Measurements from ENCODE around the gene TAF13. TPM values are rescaled to one million over a fixed set of nuclear protein-coding genes. Genes with fewer than 3 reads are reported as not detected.

The TAF13 gene
- total RNA-seq, 1 experiment from 2014 or later: 58.8 TPM

DNA sequence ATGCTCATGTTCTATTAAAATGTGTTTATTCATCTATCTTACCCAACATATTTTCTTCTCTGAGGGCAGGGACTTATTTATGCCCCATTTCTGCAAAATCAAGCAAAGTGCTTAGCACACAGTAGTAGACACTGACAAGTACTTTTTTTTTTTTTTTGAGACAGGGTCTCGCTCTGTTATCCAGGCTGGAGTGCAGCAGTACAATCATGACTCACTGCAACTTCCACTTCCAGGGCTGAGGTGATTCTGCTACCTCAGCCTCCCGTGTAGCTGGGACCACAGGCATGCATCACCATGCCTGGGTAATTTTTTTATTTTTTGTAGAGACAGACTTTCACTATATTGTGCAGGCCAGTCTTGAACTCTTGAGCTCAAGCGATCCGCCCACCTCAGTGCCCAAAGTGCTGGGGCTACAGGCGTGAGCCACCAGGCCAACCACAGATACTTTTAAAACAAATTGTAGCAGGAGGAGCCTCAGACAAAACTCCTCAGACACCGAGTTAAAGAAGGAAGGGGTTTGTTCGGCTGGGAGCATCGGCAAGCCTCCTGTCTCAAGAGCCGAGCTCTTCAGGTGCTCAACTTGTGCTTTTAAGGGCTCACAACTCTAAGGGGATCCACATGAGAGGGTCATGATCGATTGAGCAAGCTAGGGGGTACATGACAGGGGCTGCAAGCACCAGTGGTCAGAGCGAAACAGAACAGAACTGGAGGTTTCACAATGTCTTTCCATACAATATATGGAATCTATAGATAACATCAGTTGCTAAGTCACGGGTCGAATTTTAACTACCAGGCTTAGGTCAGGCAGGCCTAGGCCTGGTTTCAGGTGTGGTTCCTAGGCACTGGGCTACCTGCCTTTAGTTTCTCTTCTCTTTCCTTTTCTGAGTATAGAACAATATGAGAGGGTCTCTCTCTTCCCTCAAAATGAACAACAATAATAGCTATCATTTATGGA lies 9.0 kb upstream of the TAF13 start:
- Histone ChIP-seq H3K4me3 (ENCODE audit: low read depth, low read length, poor library complexity, severe bottlenecking) (no peak overlapping the region), H3K27ac (ENCODE audit: low read depth, low read length, poor library complexity, severe bottlenecking) (no peak overlapping the region), H3K4me1 (ENCODE audit: insufficient read depth, low read length, poor library complexity, severe bottlenecking) (no peaks in the 10 kb centered on the region), H3K27me3 (replicated peaks; ENCODE audit: insufficient read depth, low read depth, low read length, poor library complexity) (no peaks in the 10 kb centered on the region), H3K36me3 (ENCODE audit: insufficient read depth, low read length, poor library complexity, severe bottlenecking) (no peaks in the 10 kb centered on the region), H3K9me3 (ENCODE audit: low read depth, low read length, poor library complexity, severe bottlenecking) (no peaks in the 10 kb centered on the region)
- intact Hi-C loops (cut with micrococcal nuclease; ENCODE audit: unreplicated experiment): no loop called here
- no peak for DNase-seq (ENCODE audit: low spot score)
- CTCF ChIA-PET: no interaction called here
- POLR2A ChIA-PET (ENCODE audit: low non-redundant PET): interaction anchor here (0.8 kb wide), 1 partner anchor 535 kb away, joined by 3 read pairs; no protein-coding TSS in a partner anchor
- TF ChIP-seq EZH2 (IDR thresholded peaks at IDR 0.05; ENCODE audit: borderline replicate concordance, low read depth, low read length, poor library complexity, severe bottlenecking): no peak
- TF ChIP-seq, protein P1, sequence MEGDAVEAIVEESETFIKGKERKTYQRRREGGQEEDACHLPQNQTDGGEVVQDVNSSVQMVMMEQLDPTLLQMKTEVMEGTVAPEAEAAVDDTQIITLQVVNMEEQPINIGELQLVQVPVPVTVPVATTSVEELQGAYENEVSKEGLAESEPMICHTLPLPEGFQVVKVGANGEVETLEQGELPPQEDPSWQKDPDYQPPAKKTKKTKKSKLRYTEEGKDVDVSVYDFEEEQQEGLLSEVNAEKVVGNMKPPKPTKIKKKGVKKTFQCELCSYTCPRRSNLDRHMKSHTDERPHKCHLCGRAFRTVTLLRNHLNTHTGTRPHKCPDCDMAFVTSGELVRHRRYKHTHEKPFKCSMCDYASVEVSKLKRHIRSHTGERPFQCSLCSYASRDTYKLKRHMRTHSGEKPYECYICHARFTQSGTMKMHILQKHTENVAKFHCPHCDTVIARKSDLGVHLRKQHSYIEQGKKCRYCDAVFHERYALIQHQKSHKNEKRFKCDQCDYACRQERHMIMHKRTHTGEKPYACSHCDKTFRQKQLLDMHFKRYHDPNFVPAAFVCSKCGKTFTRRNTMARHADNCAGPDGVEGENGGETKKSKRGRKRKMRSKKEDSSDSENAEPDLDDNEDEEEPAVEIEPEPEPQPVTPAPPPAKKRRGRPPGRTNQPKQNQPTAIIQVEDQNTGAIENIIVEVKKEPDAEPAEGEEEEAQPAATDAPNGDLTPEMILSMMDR (conservative IDR thresholded peaks at IDR 0.05; ENCODE audit: low read depth, low read length): no peak
- BruUV-seq (replicated peaks): no TSS peak

DNA sequence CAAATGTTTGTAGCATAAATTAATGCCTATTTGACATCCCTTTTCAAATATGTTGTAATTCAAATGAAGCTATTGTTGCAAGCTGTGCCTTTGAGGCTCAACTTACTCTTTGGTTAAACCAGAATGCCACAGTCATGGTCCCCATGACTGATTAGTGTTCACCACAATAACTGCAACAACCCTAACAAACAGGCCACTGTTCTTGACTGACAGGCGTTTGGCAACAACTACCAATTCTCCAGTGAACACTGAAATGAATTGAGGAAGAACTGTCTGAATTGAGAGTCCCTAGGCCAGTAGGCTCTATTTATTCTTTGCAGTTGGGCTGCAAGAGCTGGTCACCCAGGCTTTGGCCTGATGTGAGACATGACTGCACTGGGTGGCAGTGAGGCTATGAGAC lies 8.1 kb upstream of the TAF13 start:
- Histone ChIP-seq H3K9me3 (ENCODE audit: low read depth, low read length, poor library complexity, severe bottlenecking) (no peaks in the 10 kb centered on the region), H3K27ac (ENCODE audit: low read depth, low read length, poor library complexity, severe bottlenecking) (no peak overlapping the region), H3K36me3 (ENCODE audit: insufficient read depth, low read length, poor library complexity, severe bottlenecking) (no peaks in the 10 kb centered on the region), H3K27me3 (replicated peaks; ENCODE audit: insufficient read depth, low read depth, low read length, poor library complexity) (no peaks in the 10 kb centered on the region), H3K4me3 (ENCODE audit: low read depth, low read length, poor library complexity, severe bottlenecking) (no peak overlapping the region), H3K4me1 (ENCODE audit: insufficient read depth, low read length, poor library complexity, severe bottlenecking) (no peaks in the 10 kb centered on the region)
- BruUV-seq (replicated peaks): no TSS peak
- no peak for DNase-seq (ENCODE audit: low spot score)
- ChIA-PET POLR2A (ENCODE audit: low non-redundant PET) (no interaction called here), CTCF (no interaction called here)
- intact Hi-C loops (cut with micrococcal nuclease; ENCODE audit: unreplicated experiment): no loop called here
- TF ChIP-seq EZH2 (IDR thresholded peaks at IDR 0.05; ENCODE audit: borderline replicate concordance, low read depth, low read length, poor library complexity, severe bottlenecking): no peak
- TF ChIP-seq, protein P1 (conservative IDR thresholded peaks at IDR 0.05; ENCODE audit: low read depth, low read length): no peak

DNA sequence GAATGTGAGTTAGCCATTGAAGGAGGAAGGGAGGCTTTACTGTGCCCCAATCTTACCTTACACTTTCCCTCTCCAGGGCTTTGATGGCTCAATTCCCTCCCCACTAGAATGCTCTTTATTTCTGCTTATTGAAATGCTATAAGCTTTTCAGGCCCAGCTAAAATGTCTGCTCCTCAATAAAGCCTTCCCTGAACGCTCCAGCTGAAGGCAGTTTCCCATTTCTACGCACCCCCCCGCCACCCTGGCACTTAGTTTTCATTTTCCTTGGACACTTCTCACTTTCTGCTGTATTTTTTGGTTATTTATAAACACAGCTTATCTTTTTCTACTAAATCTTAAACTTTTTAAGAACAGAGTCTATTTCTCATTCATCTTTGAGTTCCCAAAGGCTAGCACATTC lies 7.7 kb upstream of the TAF13 start:
- H3K27me3 ChIP-seq (replicated peaks; ENCODE audit: insufficient read depth, low read depth, low read length, poor library complexity): no peaks in the 10 kb centered on the region
- intact Hi-C loops (cut with micrococcal nuclease; ENCODE audit: unreplicated experiment): no loop called here
- no peak for DNase-seq (ENCODE audit: low spot score)

More for the DNA sequence above, 7.7 kb upstream of the TAF13 start:
- no peaks in the 10 kb centered on the region for H3K4me1 ChIP-seq (ENCODE audit: insufficient read depth, low read length, poor library complexity, severe bottlenecking)
- BruUV-seq (replicated peaks): no TSS peak
- TF ChIP-seq, protein P1 (conservative IDR thresholded peaks at IDR 0.05; ENCODE audit: low read depth, low read length): no peak
- no peak for TF ChIP-seq EZH2 (IDR thresholded peaks at IDR 0.05; ENCODE audit: borderline replicate concordance, low read depth, low read length, poor library complexity, severe bottlenecking)
- ChIA-PET CTCF (no interaction called here), POLR2A (ENCODE audit: low non-redundant PET) (no interaction called here)
- H3K9me3 ChIP-seq (ENCODE audit: low read depth, low read length, poor library complexity, severe bottlenecking): no peaks in the 10 kb centered on the region
- no peaks in the 10 kb centered on the region for H3K36me3 ChIP-seq (ENCODE audit: insufficient read depth, low read length, poor library complexity, severe bottlenecking)
- H3K4me3 ChIP-seq (ENCODE audit: low read depth, low read length, poor library complexity, severe bottlenecking): no peak overlapping the region
- no peak overlapping the region for H3K27ac ChIP-seq (ENCODE audit: low read depth, low read length, poor library complexity, severe bottlenecking)
